HEK293T (cell line): ENCODE data around the gene FIS1.
"Not testable (repeated sequence)": the region's sequence is repeated elsewhere in the genome, so short reads cannot be mapped to it uniquely, and the experiment has no call there.

ENCODE experiments used
- CTCF ChIA-PET: fragments of 350-600 bp; formaldehyde crosslinking; extraction: SDS; loops from one replicate; lab custom pipeline; 2021; ENCODE audit warnings: antibody characterized with exemption, inconsistent platforms; lab: Yijun Ruan, JAX
- POLR2A ChIA-PET: fragments of 350-600 bp; formaldehyde crosslinking; extraction: SDS; loops from one replicate; lab custom pipeline; 2020; ENCODE audit warnings: antibody characterized with exemption, inconsistent platforms; lab: Yijun Ruan, JAX
- DNase-seq: peaks from one replicate; pipeline ENCODE4 v3.0.0; 2012; ENCODE audit warnings: mixed read lengths; ENCODE audit errors: extremely low spot score
- ARNT ChIP-seq: fragments of 450-650 bp; IDR thresholded peaks from 2 replicates; pipeline ENCODE4 v1.6.1; 2017; ENCODE audit warnings: mild to moderate bottlenecking
- BHLHE40 ChIP-seq: fragments of 450-650 bp; IDR thresholded peaks from 2 replicates; pipeline ENCODE4 v1.6.1; 2016; ENCODE audit warnings: mild to moderate bottlenecking, moderate library complexity, borderline replicate concordance
- CTBP1 ChIP-seq: fragments of 450-650 bp; IDR thresholded peaks from 2 replicates; pipeline ENCODE4 v1.6.1; 2016; ENCODE audit warnings: borderline replicate concordance
- ELF4 ChIP-seq: fragments of 450-650 bp; IDR thresholded peaks from 2 replicates; pipeline ENCODE4 v1.6.1; 2017; ENCODE audit warnings: antibody characterized with exemption
- FOXA1 ChIP-seq: fragments of 450-650 bp; IDR thresholded peaks from 2 replicates; pipeline ENCODE4 v1.6.1; 2016; ENCODE audit warnings: mild to moderate bottlenecking
- FOXK2 ChIP-seq: fragments of 450-650 bp; IDR thresholded peaks from 2 replicates; pipeline ENCODE4 v1.6.1; 2016; ENCODE audit warnings: mild to moderate bottlenecking
- FOXM1 ChIP-seq: fragments of 450-650 bp; IDR thresholded peaks from 2 replicates; pipeline ENCODE4 v1.6.1; 2017; ENCODE audit warnings: mild to moderate bottlenecking, borderline replicate concordance
- HDGF ChIP-seq: fragments of 450-650 bp; IDR thresholded peaks from 2 replicates; pipeline ENCODE4 v1.6.1; 2017; ENCODE audit warnings: antibody characterized with exemption, borderline replicate concordance
- L3MBTL2 ChIP-seq: fragments of 450-650 bp; conservative IDR thresholded peaks from 2 replicates; pipeline ENCODE4 v1.6.1; 2016; ENCODE audit warnings: mild to moderate bottlenecking
- LEF1 ChIP-seq: fragments of 450-650 bp; IDR thresholded peaks from 2 replicates; pipeline ENCODE4 v1.6.1; 2017; ENCODE audit warnings: mild to moderate bottlenecking, borderline replicate concordance
- NFRKB ChIP-seq: fragments of 450-650 bp; IDR thresholded peaks from 2 replicates; pipeline ENCODE4 v1.6.1; 2016; ENCODE audit warnings: mild to moderate bottlenecking, moderate library complexity
- SP1 ChIP-seq: fragments of 450-650 bp; IDR thresholded peaks from 2 replicates; pipeline ENCODE4 v1.6.1; 2017
- SUZ12 ChIP-seq: fragments of 450-650 bp; IDR thresholded peaks from 2 replicates; pipeline ENCODE4 v1.6.1; 2016; ENCODE audit warnings: mild to moderate bottlenecking
- TARDBP ChIP-seq: fragments of 450-650 bp; IDR thresholded peaks from 2 replicates; pipeline ENCODE4 v1.6.1; 2016
- ZNF384 ChIP-seq: fragments of 450-650 bp; IDR thresholded peaks from 2 replicates; pipeline ENCODE4 v1.6.1; 2016
- TF ChIP-seq, protein P1 (sequence below): fragments of 450-650 bp; IDR thresholded peaks from 2 replicates; pipeline ENCODE4 v1.6.1; 2016

FIS1 gene

DNA sequence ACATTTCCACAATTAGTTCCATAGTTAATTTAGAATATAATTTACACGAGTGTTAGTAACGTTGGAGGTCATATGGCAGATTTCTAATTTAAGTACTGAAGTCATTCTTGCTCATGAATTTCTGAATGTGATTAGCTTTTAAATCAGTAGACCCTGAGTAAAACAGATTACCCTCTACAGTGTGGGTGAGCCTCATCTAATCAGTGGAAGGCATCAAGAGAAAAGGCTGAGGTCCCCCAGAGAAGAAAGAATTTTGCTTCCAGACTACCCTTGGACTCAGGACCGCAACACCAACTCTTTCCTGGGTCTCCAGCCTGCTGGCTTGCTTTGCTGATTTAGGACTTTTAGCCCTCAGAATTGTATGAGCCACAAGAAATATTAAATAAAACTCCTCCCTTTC lies 43.6 kb upstream of the FIS1 start:
- ChIA-PET POLR2A (no interaction called here), CTCF (no interaction called here)
- TF ChIP-seq, protein P1, sequence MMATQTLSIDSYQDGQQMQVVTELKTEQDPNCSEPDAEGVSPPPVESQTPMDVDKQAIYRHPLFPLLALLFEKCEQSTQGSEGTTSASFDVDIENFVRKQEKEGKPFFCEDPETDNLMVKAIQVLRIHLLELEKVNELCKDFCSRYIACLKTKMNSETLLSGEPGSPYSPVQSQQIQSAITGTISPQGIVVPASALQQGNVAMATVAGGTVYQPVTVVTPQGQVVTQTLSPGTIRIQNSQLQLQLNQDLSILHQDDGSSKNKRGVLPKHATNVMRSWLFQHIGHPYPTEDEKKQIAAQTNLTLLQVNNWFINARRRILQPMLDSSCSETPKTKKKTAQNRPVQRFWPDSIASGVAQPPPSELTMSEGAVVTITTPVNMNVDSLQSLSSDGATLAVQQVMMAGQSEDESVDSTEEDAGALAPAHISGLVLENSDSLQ, result no peak
- no peak for TF ChIP-seq NFRKB
- no peak for TF ChIP-seq ELF4
- TF ChIP-seq BHLHE40, result no peak
- TF ChIP-seq FOXM1, result no peak
- no peak for TF ChIP-seq TARDBP
- TF ChIP-seq ZNF384, result no peak
- no peak for TF ChIP-seq CTBP1
- TF ChIP-seq ARNT, result no peak
- TF ChIP-seq SP1, result no peak
- no peak for TF ChIP-seq FOXA1
- TF ChIP-seq L3MBTL2, result no peak
- TF ChIP-seq LEF1, result no peak
- no peak for DNase-seq

DNA sequence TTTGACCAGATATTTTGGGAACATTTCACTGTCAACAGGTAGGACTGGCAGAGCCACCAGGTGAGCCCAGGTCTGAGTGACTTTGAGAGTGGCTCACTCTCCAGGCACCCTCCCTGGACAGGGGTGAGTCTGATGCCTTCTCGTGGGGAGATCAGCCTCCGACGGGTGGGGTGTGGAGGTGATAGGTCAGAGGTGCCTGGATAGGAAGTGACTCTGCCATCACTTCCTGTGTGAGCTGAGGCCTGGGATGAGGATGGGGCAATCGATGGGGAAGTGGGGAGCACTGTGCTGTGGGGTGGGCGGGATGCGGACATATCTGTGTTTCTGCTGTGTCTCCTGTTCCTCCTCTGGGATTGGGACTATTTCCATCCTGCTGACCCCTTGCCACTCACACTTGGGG lies 42.2 kb upstream of the FIS1 start:
- no peak for TF ChIP-seq SP1
- no peak for TF ChIP-seq CTBP1
- no peak for TF ChIP-seq ZNF384
- no peak for TF ChIP-seq HDGF
- no peak for TF ChIP-seq FOXM1
- TF ChIP-seq ELF4, result no peak
- TF ChIP-seq TARDBP, result no peak
- TF ChIP-seq FOXK2, result no peak
- TF ChIP-seq LEF1, result no peak
- no peak for TF ChIP-seq L3MBTL2
- no peak for TF ChIP-seq BHLHE40
- TF ChIP-seq SUZ12, result no peak
- no peak for TF ChIP-seq FOXA1
- no peak for TF ChIP-seq NFRKB
- TF ChIP-seq ARNT, result no peak
- POLR2A ChIA-PET, result no interaction called here
- DNase-seq, result no peak
- CTCF ChIA-PET, result no interaction called here

DNA sequence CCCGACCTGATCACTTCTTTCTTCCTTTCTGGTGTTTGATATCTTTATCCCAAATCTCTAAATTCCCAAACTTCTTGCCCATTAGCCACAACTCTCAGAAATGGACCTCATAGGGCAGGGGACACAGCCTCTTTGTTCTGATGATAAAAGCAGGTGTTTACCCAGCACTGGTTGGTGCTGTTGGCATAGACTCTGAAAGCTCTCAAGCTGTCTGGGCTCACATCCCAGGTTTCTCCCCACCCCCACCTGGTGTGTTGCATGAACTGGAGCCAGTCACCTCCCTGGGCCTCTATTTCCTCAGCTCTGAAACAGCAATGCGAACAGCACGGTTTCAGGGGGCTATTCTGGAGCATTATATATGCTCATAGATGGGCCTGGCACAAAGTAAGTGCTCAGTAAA lies 41.0 kb upstream of the FIS1 start:
- POLR2A ChIA-PET, result interaction anchor here (1.1 kb wide), 1 partner anchor 34 kb away, joined by 3 read pairs; no protein-coding TSS in a partner anchor
- CTCF ChIA-PET, DNase-seq: not testable (repeated sequence)

DNA sequence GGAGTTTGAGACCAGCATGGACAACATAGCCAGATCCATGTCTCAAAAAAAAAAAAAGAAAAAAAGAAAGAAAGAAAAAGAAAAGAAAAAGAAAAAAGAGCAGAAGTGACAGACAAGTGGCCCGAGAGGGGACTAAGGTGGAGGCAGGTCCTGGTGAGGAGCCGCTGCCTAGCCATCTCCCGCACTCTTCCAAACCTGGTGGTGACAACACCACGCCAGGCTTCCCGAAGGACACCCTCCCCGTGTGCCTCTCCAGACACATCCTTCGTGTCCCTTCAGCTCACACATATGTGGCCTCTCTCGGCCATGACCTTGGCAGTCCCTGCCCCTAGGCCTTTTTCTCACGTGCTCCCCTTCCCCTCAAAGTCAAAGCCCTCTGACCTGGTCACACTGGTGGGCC lies 40.3 kb upstream of the FIS1 start:
- ChIA-PET POLR2A (no interaction called here), CTCF (interaction anchor here (0.6 kb wide), 1 partner anchor 325 kb away, joined by 6 read pairs; no protein-coding TSS in a partner anchor)
- DNase-seq, result no peak
- TF ChIP-seq TARDBP (no peak), CTBP1 (no peak), HDGF (no peak), L3MBTL2 (no peak), ZNF384 (no peak), FOXK2 (no peak), LEF1 (no peak), ELF4 (no peak), SP1 (no peak), SUZ12 (no peak), BHLHE40 (no peak), ARNT (no peak), NFRKB (no peak), FOXM1 (no peak)
- TF ChIP-seq, protein P1, result no peak

DNA sequence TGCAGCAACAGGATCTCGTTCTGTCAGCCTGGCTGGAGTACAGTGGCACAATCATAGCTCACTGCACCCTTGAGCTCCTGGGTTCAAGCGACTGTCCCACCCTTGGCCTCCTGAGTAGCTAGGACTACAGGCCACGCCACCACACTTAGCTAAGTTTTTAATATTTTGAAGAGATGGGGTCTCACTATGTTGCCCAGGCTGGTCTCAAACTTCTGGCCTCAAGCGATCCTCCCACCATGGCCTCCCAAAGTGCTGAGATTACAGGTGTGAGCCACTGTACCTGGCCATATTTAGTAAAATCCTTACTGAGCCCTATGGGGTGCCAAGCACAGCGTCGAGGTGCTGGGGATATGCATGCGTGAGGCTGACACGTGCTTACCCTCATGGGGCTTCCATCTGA lies 36.0 kb upstream of the FIS1 start:
- DNase-seq, result not testable (repeated sequence)
- ChIA-PET CTCF (interaction anchor here (0.9 to 1.1 kb wide), 2 partner anchors 37 to 137 kb away, joined by 3 to 4 read pairs; no protein-coding TSS in a partner anchor), POLR2A (interaction anchor here (1.5 kb wide), 1 partner anchor 41 kb away, joined by 4 read pairs; the partner anchor contains the start of gene IFT22)

DNA sequence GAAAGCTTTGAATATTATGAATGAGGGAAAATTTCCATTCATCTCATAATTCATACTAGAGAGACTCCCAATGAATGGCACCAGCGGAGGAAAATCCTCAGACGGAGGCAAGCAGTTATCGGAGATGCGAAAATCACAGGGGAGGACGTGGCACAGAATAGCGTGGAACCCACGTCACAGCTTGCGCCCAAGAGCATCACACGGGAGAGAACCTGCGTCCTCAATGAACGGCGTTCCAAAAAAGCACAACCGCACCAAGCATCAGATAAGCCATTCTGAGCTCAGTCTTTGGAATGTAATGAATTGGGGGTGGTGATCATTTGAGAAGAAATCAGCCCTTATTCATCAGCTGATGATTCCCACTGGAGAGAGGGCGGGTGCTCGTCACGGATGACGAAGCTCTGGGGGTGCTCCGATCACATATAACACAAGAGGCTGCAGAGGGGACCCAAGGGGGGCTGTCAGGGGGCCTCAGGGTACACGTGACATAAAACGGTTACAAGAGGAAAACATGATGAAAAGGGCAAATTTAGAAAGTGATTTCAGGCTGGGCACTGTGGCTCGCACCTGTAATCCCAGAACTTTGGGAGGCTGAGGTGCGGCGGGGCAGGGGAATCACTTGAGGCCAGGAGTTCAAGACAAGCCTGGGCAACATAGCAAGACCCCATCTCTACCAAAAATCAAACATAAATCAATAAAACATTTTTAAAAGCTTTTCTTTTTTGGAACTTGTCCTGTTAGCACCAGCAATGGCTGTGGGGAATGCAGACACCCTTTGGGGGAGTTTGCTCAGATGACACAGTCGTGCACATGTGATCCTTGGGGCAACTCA lies 33.8 kb upstream of the FIS1 start:
- TF ChIP-seq FOXK2 (no peak), L3MBTL2 (no peak), LEF1 (no peak), ARNT (no peak), FOXM1 (no peak), CTBP1 (no peak), ZNF384 (no peak), FOXA1 (no peak), NFRKB (no peak), SP1 (no peak), TARDBP (no peak), ELF4 (no peak), BHLHE40 (no peak), HDGF (no peak), SUZ12 (no peak)
- TF ChIP-seq, protein P1, result no peak
- DNase-seq, result no peak
- ChIA-PET CTCF (interaction anchor here (1.0 kb wide), 1 partner anchor 135 kb away, joined by 4 read pairs; no protein-coding TSS in a partner anchor), POLR2A (interaction anchor here (0.6 kb wide), 1 partner anchor 16 kb away, joined by 3 read pairs; no protein-coding TSS in a partner anchor)
